Measurements from ENCODE around the gene SLC7A11. TPM values are rescaled to one million over a fixed set of nuclear protein-coding genes. Genes with fewer than 3 reads are reported as not detected.

The SLC7A11 gene
- total and polyA plus RNA-seq, 2 donors from 2014 or later = 0.04 to 2.6 TPM

GRCh38 chr4:138233313-138234034 is 8.7 kb downstream of the SLC7A11 start:
- H3K4me1 ChIP-seq (ENCODE audit: control insufficient read depth in 2 of 3, insufficient read depth in 2 of 3, low read depth in 1 of 3, low read length in 3 of 3) = no peaks in the 10 kb centered on the region
- no peaks in the 10 kb centered on the region for H3K36me3 ChIP-seq (ENCODE audit: control insufficient read depth in 2 of 3, insufficient read depth in 3 of 3, low read length in 3 of 3)
- DNase-seq = no peak
- no peaks in the 10 kb centered on the region for H3K9me3 ChIP-seq (ENCODE audit: control insufficient read depth in 2 of 3, insufficient read depth in 1 of 3, low read length in 3 of 3)
- intact Hi-C loops (cut with DNase I) = no loop called here
- no peak overlapping the region for H3K4me3 ChIP-seq (ENCODE audit: low read length in 3 of 3)
- TF ChIP-seq CTCF (IDR thresholded peaks at IDR 0.05; ENCODE audit: borderline replicate concordance, extremely low read depth, insufficient read depth) = no peak
- no peak overlapping the region for H3K27ac ChIP-seq (ENCODE audit: low read depth in 2 of 2, low read length in 2 of 2)
- no peak overlapping the region for H3K9ac ChIP-seq (ENCODE audit: low read length in 3 of 3)
- no peak for FAIRE-seq
- H3K27me3 ChIP-seq (ENCODE audit: control insufficient read depth, insufficient read depth, low read length) = no peaks in the 10 kb centered on the region

GRCh38 chr4:138232364-138232763 is 9.8 kb downstream of the SLC7A11 start:
- intact Hi-C loops (cut with DNase I) = no loop called here
- no peak overlapping the region for H3K9ac ChIP-seq (ENCODE audit: low read length in 3 of 3)
- H3K27me3 ChIP-seq (ENCODE audit: control insufficient read depth, insufficient read depth, low read length) = no peaks in the 10 kb centered on the region
- H3K4me1 ChIP-seq (ENCODE audit: control insufficient read depth in 2 of 3, insufficient read depth in 2 of 3, low read depth in 1 of 3, low read length in 3 of 3) = no peaks in the 10 kb centered on the region
- H3K36me3 ChIP-seq (ENCODE audit: control insufficient read depth in 2 of 3, insufficient read depth in 3 of 3, low read length in 3 of 3) = no peaks in the 10 kb centered on the region
- no peaks in the 10 kb centered on the region for H3K9me3 ChIP-seq (ENCODE audit: control insufficient read depth in 2 of 3, insufficient read depth in 1 of 3, low read length in 3 of 3)
- H3K27ac ChIP-seq (ENCODE audit: low read depth in 2 of 2, low read length in 2 of 2) = no peak overlapping the region
- DNase-seq (no peak), FAIRE-seq (no peak)
- no peak overlapping the region for H3K4me3 ChIP-seq (ENCODE audit: low read length in 3 of 3)
- no peak for TF ChIP-seq CTCF (IDR thresholded peaks at IDR 0.05; ENCODE audit: borderline replicate concordance, extremely low read depth, insufficient read depth)

- intact Hi-C loops (cut with DNase I) = no loop called here
- no peak overlapping the region for H3K9ac ChIP-seq (ENCODE audit: low read length in 3 of 3)
- DNase-seq (no peak), FAIRE-seq (no peak)
- no peaks in the 10 kb centered on the region for H3K36me3 ChIP-seq (ENCODE audit: control insufficient read depth in 2 of 3, insufficient read depth in 3 of 3, low read length in 3 of 3)
- no peak overlapping the region for H3K27ac ChIP-seq (ENCODE audit: low read depth in 2 of 2, low read length in 2 of 2)
- H3K27me3 ChIP-seq (ENCODE audit: control insufficient read depth, insufficient read depth, low read length) = no peaks in the 10 kb centered on the region
- no peaks in the 10 kb centered on the region for H3K9me3 ChIP-seq (ENCODE audit: control insufficient read depth in 2 of 3, insufficient read depth in 1 of 3, low read length in 3 of 3)
- no peaks in the 10 kb centered on the region for H3K4me1 ChIP-seq (ENCODE audit: control insufficient read depth in 2 of 3, insufficient read depth in 2 of 3, low read depth in 1 of 3, low read length in 3 of 3)
- no peak overlapping the region for H3K4me3 ChIP-seq (ENCODE audit: low read length in 3 of 3)
- TF ChIP-seq CTCF (IDR thresholded peaks at IDR 0.05; ENCODE audit: borderline replicate concordance, extremely low read depth, insufficient read depth) = no peak
These were observed 12.1 kb downstream of the SLC7A11 start for GRCh38 chr4:138230048-138230447.

- H3K27ac ChIP-seq (ENCODE audit: low read depth in 2 of 2, low read length in 2 of 2) = no peak overlapping the region
- H3K27me3 ChIP-seq (ENCODE audit: control insufficient read depth, insufficient read depth, low read length) = no peaks in the 10 kb centered on the region
- H3K4me1 ChIP-seq (ENCODE audit: control insufficient read depth in 2 of 3, insufficient read depth in 2 of 3, low read depth in 1 of 3, low read length in 3 of 3) = no peaks in the 10 kb centered on the region
- no peaks in the 10 kb centered on the region for H3K9me3 ChIP-seq (ENCODE audit: control insufficient read depth in 2 of 3, insufficient read depth in 1 of 3, low read length in 3 of 3)
- intact Hi-C loops (cut with DNase I) = no loop called here
- FAIRE-seq (no peak), DNase-seq (no peak)
- H3K9ac ChIP-seq (ENCODE audit: low read length in 3 of 3) = no peak overlapping the region
- TF ChIP-seq CTCF (IDR thresholded peaks at IDR 0.05; ENCODE audit: borderline replicate concordance, extremely low read depth, insufficient read depth) = no peak
- H3K36me3 ChIP-seq (ENCODE audit: control insufficient read depth in 2 of 3, insufficient read depth in 3 of 3, low read length in 3 of 3) = no peaks in the 10 kb centered on the region
- H3K4me3 ChIP-seq (ENCODE audit: low read length in 3 of 3) = no peak overlapping the region
These were observed 13.0 kb downstream of the SLC7A11 start for GRCh38 chr4:138229160-138229559.
